EH (cell line): Measurements from ENCODE around the gene FABP2.
A peak's percentile ranks its signal among the peaks of the same experiment; 100 is the strongest.
"Not testable (repeated sequence)": the region's sequence is repeated elsewhere in the genome, so short reads cannot be mapped to it uniquely, and the experiment has no call there.

Experiments used
- DNase-seq: peaks from one replicate; pipeline ENCODE4 v3.0.0-alpha.2; 2015; ENCODE audit warnings: low read depth

FABP2 gene

GRCh38 chr4:119310826-119311225 lies 11.1 kb downstream of the FABP2 start:
- no peak for DNase-seq

- DNase-seq, result no peak
Observed at GRCh38 chr4:119307606-119308005, 14.3 kb downstream of the FABP2 start.

- no peak for DNase-seq
Observed at GRCh38 chr4:119304431-119304830, 17.5 kb downstream of the FABP2 start.

GRCh38 chr4:119303587-119304305 lies 18.2 kb downstream of the FABP2 start:
- DNase-seq, result no peak

GRCh38 chr4:119302073-119302832 lies 19.7 kb downstream of the FABP2 start:
- no peak for DNase-seq

- DNase-seq, result peak; percentile 94
Observed at GRCh38 chr4:119300101-119300978, 21.6 kb downstream of the FABP2 start.

GRCh38 chr4:119299741-119300100 lies 22.2 kb downstream of the FABP2 start:
- no peak for DNase-seq

- peak; percentile 50 for DNase-seq
Observed at GRCh38 chr4:119299260-119299671, 22.7 kb downstream of the FABP2 start.

- no peak for DNase-seq
Observed at GRCh38 chr4:119297795-119298194, 24.1 kb downstream of the FABP2 start.

GRCh38 chr4:119296356-119296755 lies 25.6 kb downstream of the FABP2 start:
- DNase-seq, result no peak

- DNase-seq, result no peak
Observed at GRCh38 chr4:119290598-119290997, 31.3 kb downstream of the FABP2 start.

GRCh38 chr4:119289313-119289712 lies 32.6 kb downstream of the FABP2 start:
- no peak for DNase-seq

GRCh38 chr4:119286377-119287002 lies 35.4 kb downstream of the FABP2 start:
- DNase-seq, result peak; percentile 82

- DNase-seq, result peak; percentile 41
Observed at GRCh38 chr4:119284876-119285780, 36.8 kb downstream of the FABP2 start.

- DNase-seq, result no peak
Observed at GRCh38 chr4:119281393-119281792, 40.5 kb downstream of the FABP2 start.

GRCh38 chr4:119279945-119280344 lies 42.0 kb downstream of the FABP2 start:
- not testable (repeated sequence) for DNase-seq

GRCh38 chr4:119279541-119279940 lies 42.4 kb downstream of the FABP2 start:
- DNase-seq, result not testable (repeated sequence)

GRCh38 chr4:119271361-119272085 lies 50.4 kb downstream of the FABP2 start:
- DNase-seq, result no peak

- peak; percentile 42 for DNase-seq
Observed at GRCh38 chr4:119268466-119268865, 53.5 kb downstream of the FABP2 start.
